Brain pericyte (primary cell): ENCODE measurements around the gene SEC16B.
A peak's percentile ranks its signal among the peaks of the same experiment; 100 is the strongest.
"Not testable (repeated sequence)": the region's sequence is repeated elsewhere in the genome, so short reads cannot be mapped to it uniquely, and the experiment has no call there.

Experiments
- DNase-seq: peaks from one replicate; pipeline ENCODE4 v3.0.0-alpha.2; 2012; ENCODE audit warnings: low read depth, low spot score

Gene SEC16B, protein sequence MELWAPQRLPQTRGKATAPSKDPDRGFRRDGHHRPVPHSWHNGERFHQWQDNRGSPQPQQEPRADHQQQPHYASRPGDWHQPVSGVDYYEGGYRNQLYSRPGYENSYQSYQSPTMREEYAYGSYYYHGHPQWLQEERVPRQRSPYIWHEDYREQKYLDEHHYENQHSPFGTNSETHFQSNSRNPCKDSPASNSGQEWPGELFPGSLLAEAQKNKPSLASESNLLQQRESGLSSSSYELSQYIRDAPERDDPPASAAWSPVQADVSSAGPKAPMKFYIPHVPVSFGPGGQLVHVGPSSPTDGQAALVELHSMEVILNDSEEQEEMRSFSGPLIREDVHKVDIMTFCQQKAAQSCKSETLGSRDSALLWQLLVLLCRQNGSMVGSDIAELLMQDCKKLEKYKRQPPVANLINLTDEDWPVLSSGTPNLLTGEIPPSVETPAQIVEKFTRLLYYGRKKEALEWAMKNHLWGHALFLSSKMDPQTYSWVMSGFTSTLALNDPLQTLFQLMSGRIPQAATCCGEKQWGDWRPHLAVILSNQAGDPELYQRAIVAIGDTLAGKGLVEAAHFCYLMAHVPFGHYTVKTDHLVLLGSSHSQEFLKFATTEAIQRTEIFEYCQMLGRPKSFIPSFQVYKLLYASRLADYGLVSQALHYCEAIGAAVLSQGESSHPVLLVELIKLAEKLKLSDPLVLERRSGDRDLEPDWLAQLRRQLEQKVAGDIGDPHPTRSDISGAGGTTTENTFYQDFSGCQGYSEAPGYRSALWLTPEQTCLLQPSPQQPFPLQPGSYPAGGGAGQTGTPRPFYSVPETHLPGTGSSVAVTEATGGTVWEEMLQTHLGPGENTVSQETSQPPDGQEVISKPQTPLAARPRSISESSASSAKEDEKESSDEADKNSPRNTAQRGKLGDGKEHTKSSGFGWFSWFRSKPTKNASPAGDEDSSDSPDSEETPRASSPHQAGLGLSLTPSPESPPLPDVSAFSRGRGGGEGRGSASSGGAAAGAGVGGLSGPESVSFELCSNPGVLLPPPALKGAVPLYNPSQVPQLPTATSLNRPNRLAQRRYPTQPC

GRCh38 chr1:177969825-177970371, at the start of gene SEC16B:
Gene SEC16B, minus strand, starts transcription at chr1:177970058. Its CDS starts 2,077 bp downstream, at chr1:177967981.
- DNase-seq: no peak

GRCh38 chr1:178019622-178020021, 49.8 kb upstream of the SEC16B start:
- no peak for DNase-seq

DNA sequence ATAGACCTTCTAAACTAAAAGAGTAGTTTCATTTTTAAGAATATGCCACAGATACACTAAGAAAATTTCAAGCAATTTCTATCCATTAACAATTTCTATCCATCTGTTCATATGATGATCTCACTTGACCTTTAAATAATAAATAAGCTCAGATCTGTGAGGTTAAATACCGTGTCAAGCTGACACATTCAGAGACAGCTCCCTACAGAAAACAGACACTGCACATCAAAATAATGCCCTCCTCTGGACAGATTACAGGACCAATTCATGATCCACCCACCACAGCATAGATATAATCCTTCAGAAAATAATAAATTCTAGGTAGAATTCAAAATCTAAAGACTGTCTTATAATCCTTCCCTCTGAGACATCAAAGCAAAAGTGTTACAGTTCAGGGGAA, 49.4 kb upstream of the SEC16B start:
- DNase-seq: no peak

- no peak for DNase-seq
These were observed 47.7 kb upstream of the SEC16B start for GRCh38 chr1:178017517-178017916.

DNA sequence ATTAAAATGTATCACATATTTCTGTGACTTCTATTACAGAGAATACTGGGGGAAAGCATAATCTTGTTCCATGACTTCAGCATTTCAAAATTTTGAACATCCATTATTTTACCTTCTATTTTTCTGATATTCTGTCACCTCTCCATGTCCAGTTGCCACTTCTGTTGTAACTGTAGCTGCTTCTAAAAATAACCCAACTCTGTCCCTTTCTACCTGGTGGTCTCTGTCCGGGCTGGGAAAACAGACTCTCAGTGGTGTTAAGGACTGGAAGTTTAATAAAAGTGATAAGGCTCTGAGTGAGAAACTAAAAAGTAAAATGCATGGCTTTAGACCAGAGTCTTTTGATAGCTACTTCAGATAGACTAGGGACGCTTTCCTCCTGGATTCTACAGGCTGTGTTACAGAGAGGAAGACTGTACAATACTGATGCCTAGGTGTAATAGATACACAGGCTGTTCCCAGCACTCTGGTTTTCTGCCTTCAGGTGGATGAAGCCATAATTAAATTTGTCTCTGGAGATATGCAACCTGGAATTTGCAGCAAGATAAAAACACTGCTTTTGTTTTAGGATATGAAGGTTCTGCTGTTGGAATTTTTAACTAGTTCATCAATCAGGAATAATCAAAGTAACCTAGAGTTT, 42.1 kb upstream of the SEC16B start:
- DNase-seq: no peak

DNA sequence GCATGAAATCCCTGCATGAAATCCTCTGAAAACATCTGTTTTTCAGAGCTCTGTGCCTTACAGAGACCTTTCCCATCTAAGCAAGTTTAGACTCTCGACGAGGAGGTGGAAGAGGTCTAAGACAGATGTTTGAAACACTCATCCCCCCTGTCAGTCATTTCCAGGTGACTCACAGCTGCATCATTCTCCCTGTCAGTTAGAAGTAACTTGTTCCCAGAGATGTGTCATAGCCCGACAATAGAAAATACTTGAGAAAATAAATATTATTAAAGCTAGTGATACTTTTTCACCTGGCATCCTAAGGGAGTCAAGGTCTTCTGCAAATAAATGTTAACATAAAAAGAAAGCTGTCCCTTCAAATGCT, 41.6 kb upstream of the SEC16B start:
- DNase-seq: no peak

DNA sequence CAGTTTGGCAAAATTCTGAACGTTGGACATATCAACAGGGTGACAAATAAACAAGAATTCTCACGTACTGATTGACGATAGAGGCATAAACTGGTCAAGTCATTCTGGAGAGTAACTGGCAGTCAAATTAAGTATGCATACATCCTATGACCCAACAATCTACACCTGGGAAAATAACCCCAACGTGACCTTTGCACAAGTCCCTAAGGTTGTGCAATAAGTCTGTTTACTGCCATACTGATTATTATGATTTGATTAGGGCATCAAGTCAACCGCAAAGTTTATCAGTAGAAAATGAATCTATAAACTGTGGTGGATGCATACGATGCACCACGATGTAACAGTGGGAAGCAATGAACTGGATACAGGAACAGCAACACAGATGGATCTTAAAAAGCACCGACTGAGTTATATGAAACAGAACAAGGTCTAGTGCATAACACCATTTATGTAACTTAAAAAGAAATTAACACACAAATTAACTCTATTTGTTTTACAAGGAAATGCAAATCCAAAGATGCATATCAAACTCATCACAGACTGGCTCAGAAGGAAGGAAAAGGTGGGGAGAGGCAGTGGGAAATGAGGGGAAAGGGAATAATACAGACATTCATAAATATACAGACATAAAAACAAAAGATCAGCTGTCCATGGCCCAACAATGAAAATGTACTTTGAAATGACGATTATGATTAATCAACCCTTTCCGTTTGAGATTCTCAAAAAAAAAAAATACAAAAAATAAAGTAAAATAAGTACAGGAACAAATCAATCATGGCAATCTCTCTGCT, 41.0 kb upstream of the SEC16B start:
- DNase-seq: no peak

DNA sequence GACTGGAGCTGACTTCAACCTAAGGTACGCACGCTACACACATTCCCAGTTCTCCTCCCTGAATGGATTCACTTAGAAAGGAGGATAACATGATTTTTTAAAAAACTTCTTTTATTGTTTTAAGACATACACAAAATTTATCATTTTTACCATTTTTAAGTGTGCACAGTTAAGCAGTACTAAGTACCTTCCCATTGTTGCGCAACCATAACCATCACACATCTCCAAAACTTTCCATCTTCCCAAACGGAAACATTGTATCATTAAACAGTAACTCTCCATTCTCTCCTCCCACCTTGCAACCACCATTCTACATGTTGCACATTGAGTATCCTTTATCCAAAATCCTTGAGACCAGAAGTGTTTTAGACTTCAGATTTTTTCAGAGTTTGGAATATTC, 36.2 kb upstream of the SEC16B start:
- DNase-seq: no peak

GRCh38 chr1:178005450-178005849, 35.6 kb upstream of the SEC16B start:
- DNase-seq: no peak

GRCh38 chr1:178004926-178005391, 35.1 kb upstream of the SEC16B start:
- DNase-seq: no peak

- DNase-seq: no peak
These were observed 29.1 kb upstream of the SEC16B start for GRCh38 chr1:177998696-177999631.

- no peak for DNase-seq
These were observed 27.1 kb upstream of the SEC16B start for GRCh38 chr1:177996957-177997356.

DNA sequence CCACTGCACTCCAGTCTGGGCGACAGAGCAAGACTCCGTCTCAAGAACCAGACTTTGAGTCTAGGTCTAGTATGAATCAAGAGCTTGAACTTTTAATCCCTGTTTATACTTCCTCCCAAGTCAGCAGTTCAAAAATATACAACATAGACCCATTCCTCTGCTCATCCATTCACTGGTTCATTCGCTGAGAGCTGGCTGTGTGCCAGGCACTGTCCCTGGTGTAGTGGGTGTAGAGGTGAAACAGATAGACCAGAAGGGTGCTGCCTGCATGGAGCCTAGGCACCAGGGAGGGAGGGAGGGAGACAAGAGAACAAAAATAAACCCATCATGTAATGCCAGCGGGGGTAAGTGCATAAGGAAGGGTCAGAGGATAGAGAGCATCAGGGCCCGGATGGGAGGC, 25.5 kb upstream of the SEC16B start:
- DNase-seq: no peak

DNA sequence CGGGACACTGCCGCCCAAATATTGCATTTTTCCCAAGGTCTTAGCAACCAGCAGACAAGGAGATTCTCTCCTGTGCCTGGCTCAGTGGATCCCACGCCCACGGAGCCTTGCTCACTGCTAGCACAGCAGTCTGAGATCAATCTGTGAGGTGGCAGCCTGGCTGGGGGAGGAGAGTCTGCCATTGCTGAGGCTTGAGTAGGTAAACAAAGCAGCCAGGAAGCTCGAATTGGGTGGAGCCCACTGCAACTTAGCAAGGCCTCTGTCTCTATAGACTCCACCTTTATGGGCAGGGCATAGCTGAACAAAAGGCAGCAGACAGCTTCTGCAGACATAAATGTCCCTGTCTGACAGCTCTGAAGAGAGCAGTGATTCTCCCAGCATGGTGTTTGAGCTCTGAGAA, 16.4 kb upstream of the SEC16B start:
- not testable (repeated sequence) for DNase-seq

DNA sequence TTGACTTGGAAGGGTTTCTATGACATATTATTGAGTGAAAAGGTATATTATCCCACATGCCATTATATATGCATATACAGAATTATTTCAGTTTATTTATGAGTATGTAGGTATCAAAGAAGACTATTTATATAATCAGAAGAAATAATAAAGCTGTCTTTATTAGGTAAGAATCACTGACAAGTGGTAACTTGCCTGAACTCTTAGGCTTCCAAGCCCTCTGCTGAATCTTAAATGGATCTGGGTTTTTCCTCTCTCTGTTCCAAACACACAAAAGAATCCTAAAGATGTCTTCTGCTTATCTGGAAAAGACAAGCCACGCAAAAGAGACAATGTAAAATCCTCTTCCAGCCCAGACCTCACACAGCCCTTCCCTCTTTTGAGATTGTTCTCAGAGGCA, 14.9 kb upstream of the SEC16B start:
- DNase-seq: no peak

GRCh38 chr1:177984136-177984525, 14.3 kb upstream of the SEC16B start:
- peak; percentile 67 for DNase-seq

DNA sequence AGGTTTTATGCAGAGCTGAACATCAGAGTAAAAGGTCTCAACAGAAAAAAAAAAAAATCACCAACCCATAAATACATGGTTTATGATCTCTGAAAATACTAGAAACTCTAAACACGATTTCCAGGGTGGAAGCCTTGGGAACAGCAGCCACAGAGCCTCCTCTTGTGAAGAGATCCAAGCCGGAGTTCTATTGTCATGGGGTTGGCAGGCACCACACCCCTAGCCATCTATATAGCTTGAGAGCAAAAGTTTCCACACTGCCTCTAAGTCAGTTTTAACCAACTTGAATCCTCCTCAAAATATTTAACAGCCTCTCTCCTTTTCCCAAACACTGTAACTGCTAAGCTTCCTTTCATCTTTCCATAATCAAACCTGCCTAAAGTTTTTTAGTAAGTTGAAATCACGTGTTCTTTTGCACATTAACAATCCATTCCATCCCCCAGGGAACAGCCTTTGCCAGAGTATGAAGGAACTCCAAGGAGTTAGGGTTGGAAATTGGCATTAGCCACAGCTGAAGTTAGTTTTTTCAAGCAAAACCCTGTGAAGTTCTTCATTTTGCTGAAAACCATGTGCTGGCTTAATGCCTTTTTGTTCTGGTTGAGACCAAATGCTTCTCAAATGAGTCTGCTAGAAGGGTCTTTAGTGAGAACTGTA, 13.8 kb upstream of the SEC16B start:
- no peak for DNase-seq

GRCh38 chr1:177983077-177983476, 13.2 kb upstream of the SEC16B start:
- DNase-seq: no peak

- DNase-seq: no peak
These were observed 11.3 kb upstream of the SEC16B start for GRCh38 chr1:177981200-177981599.
